GM13976 (cell line): ENCODE measurements around the gene TM4SF20.
"Not testable (repeated sequence)": the region's sequence is repeated elsewhere in the genome, so short reads cannot be mapped to it uniquely, and the experiment has no call there.

ENCODE experiments used
- DNase-seq: peaks from one replicate; pipeline ENCODE4 v3.0.0; 2012; ENCODE audit warnings: low spot score
- CTCF ChIP-seq: IDR thresholded peaks from 2 replicates; pipeline ENCODE4 v1.5.1; 2012; ENCODE audit warnings: borderline replicate concordance, mild to moderate bottlenecking; ENCODE audit not compliant: insufficient read depth; ENCODE audit errors: extremely low read depth, missing control alignments, control extremely low read depth
- in situ Hi-C: fragments of 300-500 bp; cut with MboI; formaldehyde crosslinking; loops from one replicate; pipeline ENCODE4 v1.12.0; 2022; ENCODE audit warnings: low sequenced_read_pairs, mixed read lengths, inconsistent platforms; ENCODE audit not compliant: unreplicated experiment

TM4SF20 gene

GRCh38 chr2:227368574-227368973, 10.5 kb downstream of the TM4SF20 start:
- DNase-seq, result no peak
- TF ChIP-seq CTCF, result no peak
- in situ Hi-C loops, result no loop called here

GRCh38 chr2:227367427-227367795, 11.7 kb downstream of the TM4SF20 start:
- DNase-seq, result no peak
- no peak for TF ChIP-seq CTCF
- in situ Hi-C loops, result no loop called here

- no peak for TF ChIP-seq CTCF
- no peak for DNase-seq
- in situ Hi-C loops, result no loop called here
Observed at GRCh38 chr2:227366769-227367426, 12.2 kb downstream of the TM4SF20 start.

- TF ChIP-seq CTCF, result no peak
- in situ Hi-C loops, result no loop called here
- DNase-seq, result no peak
Observed at GRCh38 chr2:227365833-227366232, 13.3 kb downstream of the TM4SF20 start.

- in situ Hi-C loops, DNase-seq: not testable (repeated sequence)
Observed at GRCh38 chr2:227364585-227365263, 14.4 kb downstream of the TM4SF20 start.

GRCh38 chr2:227363756-227364155, 15.3 kb downstream of the TM4SF20 start:
- in situ Hi-C loops, result no loop called here
- no peak for TF ChIP-seq CTCF
- no peak for DNase-seq

GRCh38 chr2:227360351-227360750, 18.8 kb downstream of the TM4SF20 start:
- in situ Hi-C loops, result no loop called here
- no peak for DNase-seq
- no peak for TF ChIP-seq CTCF
